ENCODE data around the gene S100A1. TPM values are rescaled to one million over a fixed set of nuclear protein-coding genes. Genes with fewer than 3 reads are reported as not detected.

Gene S100A1
- total and polyA plus RNA-seq, 10 of the 15 experiments (the other 5 are each of a cell fraction or from before 2014, with no cell fraction given), result 0.13 to 0.29 TPM; not detected in 8

DNA sequence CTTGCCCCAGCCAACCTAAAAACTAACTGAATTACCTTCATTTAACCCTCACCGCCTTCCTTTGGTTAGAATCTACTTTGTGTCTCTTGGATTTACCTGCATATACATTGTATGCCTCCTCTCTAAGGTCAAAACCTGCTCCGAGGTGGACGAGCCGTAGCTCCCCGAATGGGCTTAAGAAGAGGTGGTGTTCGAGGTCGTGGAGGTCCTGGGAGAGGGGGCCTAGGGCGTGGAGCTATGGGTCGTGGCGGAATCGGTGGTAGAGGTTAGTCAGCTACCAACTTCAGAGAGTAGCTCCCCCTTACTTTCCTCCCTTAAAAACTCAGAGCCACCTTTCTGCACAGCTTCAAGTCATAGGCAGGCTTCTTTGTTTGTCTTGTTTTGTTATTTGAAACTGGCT is 14.9 kb downstream of the S100A1 start:
- peaks cover 16 to 55% of the 10 kb centered on the region in 2 experiments for H3K36me3 ChIP-seq (ENCODE audit: control insufficient read depth in 2 of 2, insufficient read depth in 2 of 2, low read length in 1 of 2)
- no peak overlapping the region for H3K27ac ChIP-seq (ENCODE audit: control insufficient read depth, insufficient read depth)
- intact Hi-C loops (cut with micrococcal nuclease; ENCODE audit: unreplicated experiment), result no loop called here
- FAIRE-seq (no peak), DNase-seq (ENCODE audit: low read depth, low spot score) (no peak), ATAC-seq (no peak)
- H3K79me2 ChIP-seq (ENCODE audit: control insufficient read depth, insufficient read depth, low read length), result peaks cover 2% of the 10 kb centered on the region
- H3K4me3 ChIP-seq, result no peak overlapping the region
- WGBS (ENCODE audit: insufficient coverage, insufficient replicate concordance, low lambda C conversion rate, missing lambda C conversion rate), result 93% methylated on average over 11 of the region's 11 CpGs
- H2AFZ ChIP-seq (ENCODE audit: control insufficient read depth, low read depth, low read length), result no peak overlapping the region
- no peaks in the 10 kb centered on the region for H3K9me3 ChIP-seq (replicated peaks; ENCODE audit: control insufficient read depth, insufficient read depth, low read length)
- no peaks in the 10 kb centered on the region for H3K27me3 ChIP-seq (replicated peaks in 1 of 2; ENCODE audit: control insufficient read depth in 2 of 2, insufficient read depth in 2 of 2, low read length in 1 of 2)
- ChIA-PET SMC1A (ENCODE audit: uncharacterized antibody, unreplicated experiment) (interaction anchor here (0.7 to 2.1 kb wide), 6 partner anchors 9 to 70 kb away, joined by 3 to 13 read pairs (median 4); partner anchors contain the start of genes CHTOP and ILF2), RAD21 (ENCODE audit: unreplicated experiment) (interaction anchor here (0.9 to 1.4 kb wide), 3 partner anchors 9 to 71 kb away, joined by 4 to 6 read pairs (median 4); partner anchors contain the start of gene CHTOP), CTCF (interaction anchor here (0.6 to 3.8 kb wide), 8 partner anchors 10 to 154 kb away, joined by 3 to 20 read pairs (median 6); partner anchors contain the start of gene S100A13), POLR2A (interaction anchor here (0.7 to 6.7 kb wide), 4 partner anchors 9 to 320 kb away, joined by 3 to 35 read pairs (median 4); partner anchors contain the start of genes CHTOP and SLC39A1)
- no peaks in the 10 kb centered on the region for H4K20me1 ChIP-seq (ENCODE audit: control insufficient read depth, insufficient read depth)
- no peak overlapping the region for H3K4me2 ChIP-seq (ENCODE audit: control insufficient read depth, insufficient read depth)
- no TSS peak for BruUV-seq (replicated peaks)
- TF ChIP-seq FOXM1 (IDR thresholded peaks at IDR 0.05; ENCODE audit: low read depth, low read length) (no peak), IKZF1 (conservative IDR thresholded peaks at IDR 0.05) (no peak), NKRF (conservative IDR thresholded peaks at IDR 0.05) (no peak), GABPA (IDR thresholded peaks at IDR 0.05; ENCODE audit: low read depth) (no peak), SP1 (IDR thresholded peaks at IDR 0.05; ENCODE audit: low read depth, low read length) (no peak), RBBP5 (conservative IDR thresholded peaks at IDR 0.05) (no peak), NRF1 (conservative IDR thresholded peaks at IDR 0.05; ENCODE audit: low read depth, low read length) (no peak)
- TF ChIP-seq, protein P1, sequence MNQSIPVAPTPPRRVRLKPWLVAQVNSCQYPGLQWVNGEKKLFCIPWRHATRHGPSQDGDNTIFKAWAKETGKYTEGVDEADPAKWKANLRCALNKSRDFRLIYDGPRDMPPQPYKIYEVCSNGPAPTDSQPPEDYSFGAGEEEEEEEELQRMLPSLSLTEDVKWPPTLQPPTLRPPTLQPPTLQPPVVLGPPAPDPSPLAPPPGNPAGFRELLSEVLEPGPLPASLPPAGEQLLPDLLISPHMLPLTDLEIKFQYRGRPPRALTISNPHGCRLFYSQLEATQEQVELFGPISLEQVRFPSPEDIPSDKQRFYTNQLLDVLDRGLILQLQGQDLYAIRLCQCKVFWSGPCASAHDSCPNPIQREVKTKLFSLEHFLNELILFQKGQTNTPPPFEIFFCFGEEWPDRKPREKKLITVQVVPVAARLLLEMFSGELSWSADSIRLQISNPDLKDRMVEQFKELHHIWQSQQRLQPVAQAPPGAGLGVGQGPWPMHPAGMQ (IDR thresholded peaks at IDR 0.05; ENCODE audit: borderline replicate concordance), result no peak
- H3K4me1 ChIP-seq (ENCODE audit: control insufficient read depth, insufficient read depth, low read length), result no peaks in the 10 kb centered on the region
- H3K9ac ChIP-seq (ENCODE audit: control insufficient read depth, insufficient read depth, low read length), result no peak overlapping the region
- in situ Hi-C loops (cut with MboI), result no loop called here
